Frontal cortex (tissue), 4 donors: ENCODE measurements around the gene SLC22A7. TPM values are rescaled to one million over a fixed set of nuclear protein-coding genes. Genes with fewer than 3 reads are reported as not detected.

Experiments
- DNase-seq, 2 donors: peaks; one replicate each; pipeline ENCODE4 v3.0.0; 2012; ENCODE audit warnings: low spot score in 2 of 2
- FAIRE-seq: peaks from 2 replicates; lab custom pipeline; 2012; peaks lifted over from hg19 to GRCh38; lab: Jason Lieb, UNC
- total RNA-seq: library from RNA; depleted of rRNA; stranded (reverse); fragments of >200 nt; gene quantifications from one replicate; pipeline ENCODE4 v1.2.3, GENCODE V29; 2014
- donor health status: control.
- donor health status: control.
- donor health status: control.

Gene SLC22A7
- total RNA-seq, 1 donor from 2014 or later, result 0.41 TPM

- FAIRE-seq (no peak), DNase-seq (no peak)
Measured at GRCh38 chr6:43280234-43280633, 17.8 kb upstream of the SLC22A7 start.

- FAIRE-seq, result no peak
- no peak for DNase-seq
Measured at GRCh38 chr6:43282060-43282459, 16.0 kb upstream of the SLC22A7 start.

- no peak for FAIRE-seq
Measured at GRCh38 chr6:43282636-43283513, 15.2 kb upstream of the SLC22A7 start.

GRCh38 chr6:43283514-43283901 lies 14.6 kb upstream of the SLC22A7 start:
- no peak for DNase-seq
- no peak for FAIRE-seq

More at GRCh38 chr6:43282636-43283513, 15.2 kb upstream of the SLC22A7 start:
- no peak for DNase-seq

GRCh38 chr6:43283905-43284304 lies 14.2 kb upstream of the SLC22A7 start:
- DNase-seq (no peak), FAIRE-seq (no peak)

GRCh38 chr6:43284991-43285781 lies 12.9 kb upstream of the SLC22A7 start:
- FAIRE-seq (no peak), DNase-seq (no peak)

GRCh38 chr6:43285832-43286231 lies 12.2 kb upstream of the SLC22A7 start:
- no peak for DNase-seq
- no peak for FAIRE-seq

- no peak for FAIRE-seq
- DNase-seq, result no peak
Measured at GRCh38 chr6:43286456-43286979, 11.5 kb upstream of the SLC22A7 start.

- DNase-seq (peak in 1 of 2 donors; percentile 53), FAIRE-seq (no peak)
Measured at GRCh38 chr6:43286980-43287716, 10.9 kb upstream of the SLC22A7 start.

- DNase-seq (no peak), FAIRE-seq (no peak)
Measured at GRCh38 chr6:43287717-43288679, 10.1 kb upstream of the SLC22A7 start.

GRCh38 chr6:43290339-43290904 lies 7.6 kb upstream of the SLC22A7 start:
- FAIRE-seq, result no peak

GRCh38 chr6:43290905-43291355 lies 7.1 kb upstream of the SLC22A7 start:
- DNase-seq (no peak), FAIRE-seq (no peak)

More at GRCh38 chr6:43290339-43290904, 7.6 kb upstream of the SLC22A7 start:
- DNase-seq, result no peak

- DNase-seq, result no peak
- FAIRE-seq, result no peak
Measured at GRCh38 chr6:43291708-43292107, 6.4 kb upstream of the SLC22A7 start.

- DNase-seq (no peak), FAIRE-seq (no peak)
Measured at GRCh38 chr6:43292341-43292740, 5.7 kb upstream of the SLC22A7 start.

GRCh38 chr6:43292763-43293318 lies 5.2 kb upstream of the SLC22A7 start:
- DNase-seq (no peak), FAIRE-seq (no peak)

GRCh38 chr6:43293698-43294097 lies 4.4 kb upstream of the SLC22A7 start:
- FAIRE-seq (no peak), DNase-seq (no peak)

GRCh38 chr6:43294536-43294935 lies 3.5 kb upstream of the SLC22A7 start:
- DNase-seq (no peak), FAIRE-seq (no peak)

GRCh38 chr6:43295456-43295855 lies 2.6 kb upstream of the SLC22A7 start:
- no peak for DNase-seq
- FAIRE-seq, result no peak
